Sigmoid colon (tissue), 4 donors: Measurements from ENCODE around the gene GRIN2A.

Experiments
- CTCF ChIP-seq, 4 experiments: fragments of 450-650 bp in 3 of 4; fragments of 200-600 bp in 1 of 4; IDR thresholded peaks; one replicate each; pipeline ENCODE4 v1.5.1; 2016 to 2019; ENCODE audit warnings: antibody characterized with exemption in 4 of 4, mild to moderate bottlenecking in 3 of 4, moderate library complexity in 2 of 4
- EP300 ChIP-seq, 4 donors: sonication (generic); formaldehyde crosslinking; IDR thresholded peaks; one replicate each; pipeline ENCODE4 v1.6.1; 2017; ENCODE audit warnings: antibody characterized with exemption in 4 of 4
- POLR2A ChIP-seq, 2 donors: fragments of 450-650 bp; IDR thresholded peaks; one replicate each; pipeline ENCODE4 v1.6.1; 2016; ENCODE audit warnings: antibody characterized with exemption in 2 of 2, mild to moderate bottlenecking in 2 of 2, moderate library complexity in 2 of 2

- TF ChIP-seq EP300 (IDR thresholded peaks at IDR 0.05) = no peak
- no peak for TF ChIP-seq POLR2A (IDR thresholded peaks at IDR 0.05)
- no peak for TF ChIP-seq CTCF (IDR thresholded peaks at IDR 0.05)
Measured at GRCh38 chr16:9847146-9847545, 335.1 kb downstream of the GRIN2A start.
